Fibroblast of lung (primary cell): Measurements from ENCODE around the gene ACE.

ENCODE experiments used
- CTCF ChIP-seq, 2 donors: IDR thresholded peaks in 1 of 2; conservative IDR thresholded peaks in 1 of 2; 1 replicate in 1 of 2; 2 replicates in 1 of 2; pipeline ENCODE4 v1.5.1; 2011 to 2012; ENCODE audit warnings: low read length in 2 of 2, control low read depth in 1 of 2, inconsistent platforms in 1 of 2, low read depth in 1 of 2, mild to moderate bottlenecking in 1 of 2
- EZH2 ChIP-seq: IDR thresholded peaks from 2 replicates; pipeline ENCODE4 v1.5.1; 2012; ENCODE audit warnings: low read length, control low read depth, mild to moderate bottlenecking; ENCODE audit errors: missing control alignments

GRCh38 chr17:63431618-63431938, 45.3 kb upstream of the ACE start:
- no peak for TF ChIP-seq CTCF (conservative IDR thresholded peaks at IDR 0.05 in 1 of 2, IDR thresholded peaks at IDR 0.05 in 1 of 2; ENCODE audit: low read depth in 1 of 2, low read length in 2 of 2)
- TF ChIP-seq EZH2 = no peak
